ENCODE data around the gene MN1. TPM values are rescaled to one million over a fixed set of nuclear protein-coding genes. Genes with fewer than 3 reads are reported as not detected.

MN1 gene
- total RNA-seq, 2 experiments from 2014 or later = 0.12 TPM; not detected in 1

DNA sequence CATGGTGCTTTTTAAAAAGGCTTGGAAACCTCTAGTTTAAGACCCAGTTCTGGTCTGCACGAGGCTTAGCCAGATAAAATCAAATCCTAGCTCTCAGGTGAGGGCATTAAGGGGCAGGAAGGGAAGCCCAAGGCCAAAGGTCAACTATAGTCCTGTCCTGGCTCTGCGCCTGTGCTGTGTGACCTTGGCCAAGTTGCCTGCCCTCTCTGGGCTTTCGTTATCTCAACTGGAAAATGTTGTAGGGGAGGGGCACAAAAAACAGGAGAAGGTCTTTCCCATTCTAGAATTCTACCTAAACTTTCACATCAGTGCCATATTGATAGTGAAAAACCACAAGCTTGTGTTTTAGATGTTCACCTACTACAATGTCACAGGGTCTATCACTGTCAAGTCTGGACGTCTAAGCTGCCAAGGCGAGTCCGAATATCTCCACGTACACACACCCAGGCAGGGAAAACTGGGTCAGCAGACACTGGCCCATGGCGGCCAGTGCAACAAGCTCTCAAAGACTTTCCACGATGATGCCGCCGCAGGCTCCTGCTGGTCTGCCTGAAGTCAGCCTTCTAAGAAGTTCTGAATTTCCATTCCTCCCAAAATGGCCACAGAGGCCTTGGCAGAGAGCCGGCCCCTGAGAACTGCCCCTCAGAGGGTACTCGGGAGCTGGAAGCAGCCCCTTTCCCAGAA is 18.0 kb downstream of the MN1 start:
- intact Hi-C loops (cut with micrococcal nuclease) = no loop called here
- no peak overlapping the region for H3K4me3 Mint-ChIP-seq
- DNase-seq = no peak
- peaks cover 2% of the 10 kb centered on the region for H3K27me3 Mint-ChIP-seq (ENCODE audit: low read depth)
- no peaks in the 10 kb centered on the region for H3K9me3 Mint-ChIP-seq
- H3K4me1 Mint-ChIP-seq (ENCODE audit: low read depth) = no peaks in the 10 kb centered on the region
- no peak overlapping the region for H3K27ac Mint-ChIP-seq
- H3K36me3 Mint-ChIP-seq (ENCODE audit: low read depth) = no peaks in the 10 kb centered on the region
- CTCF ChIA-PET = no interaction called here

DNA sequence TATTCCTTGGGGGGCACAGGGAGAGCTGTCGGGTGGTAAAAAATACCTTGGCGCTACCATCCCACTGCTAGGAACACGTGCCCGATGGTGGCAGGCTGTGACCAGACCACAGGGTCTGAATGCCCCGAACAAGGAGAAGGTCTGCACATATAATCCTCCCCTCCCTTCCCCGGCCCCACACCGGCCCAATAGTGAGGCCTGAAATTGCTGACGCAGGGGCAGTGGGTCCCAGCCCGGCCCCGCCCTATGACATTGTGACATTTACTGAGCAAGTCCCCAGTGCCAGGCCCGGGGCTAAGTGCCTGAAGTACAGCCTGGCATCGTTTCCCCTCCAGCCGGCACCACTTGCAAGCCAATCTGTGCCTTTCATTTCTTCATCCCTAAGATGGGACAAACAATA is 19.5 kb downstream of the MN1 start:
- Mint-ChIP-seq H3K36me3 (ENCODE audit: low read depth) (no peaks in the 10 kb centered on the region), H3K4me3 (no peak overlapping the region), H3K9me3 (no peaks in the 10 kb centered on the region), H3K27me3 (ENCODE audit: low read depth) (peaks cover 2% of the 10 kb centered on the region), H3K27ac (no peak overlapping the region), H3K4me1 (ENCODE audit: low read depth) (no peaks in the 10 kb centered on the region)
- intact Hi-C loops (cut with micrococcal nuclease) = no loop called here
- no peak for DNase-seq
- CTCF ChIA-PET = no interaction called here

DNA sequence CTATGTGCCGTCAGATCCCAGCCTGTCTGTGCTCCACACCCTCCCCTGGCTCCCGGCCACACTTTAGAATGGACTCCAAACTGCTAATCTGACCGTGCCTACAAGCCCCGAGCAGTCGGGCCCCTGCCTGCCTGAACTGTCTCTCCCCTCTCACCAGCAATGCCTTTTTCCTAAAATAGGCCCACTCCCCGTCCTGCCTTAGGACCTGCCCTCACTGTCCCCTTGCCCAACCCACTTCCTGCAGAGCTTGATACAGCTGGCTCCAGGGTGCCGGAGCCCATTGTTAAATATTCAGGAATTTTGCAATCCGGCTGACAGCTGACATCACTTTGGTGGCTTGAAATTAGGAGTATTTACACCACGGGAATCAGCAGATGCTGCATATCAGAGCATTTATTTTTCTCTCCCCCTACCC is 21.4 kb downstream of the MN1 start:
- Mint-ChIP-seq H3K4me1 (ENCODE audit: low read depth) (no peaks in the 10 kb centered on the region), H3K9me3 (no peaks in the 10 kb centered on the region), H3K27ac (no peak overlapping the region), H3K36me3 (ENCODE audit: low read depth) (no peaks in the 10 kb centered on the region), H3K27me3 (ENCODE audit: low read depth) (peaks cover 9% of the 10 kb centered on the region), H3K4me3 (no peak overlapping the region)
- CTCF ChIA-PET = no interaction called here
- intact Hi-C loops (cut with micrococcal nuclease) = no loop called here
- DNase-seq = no peak

DNA sequence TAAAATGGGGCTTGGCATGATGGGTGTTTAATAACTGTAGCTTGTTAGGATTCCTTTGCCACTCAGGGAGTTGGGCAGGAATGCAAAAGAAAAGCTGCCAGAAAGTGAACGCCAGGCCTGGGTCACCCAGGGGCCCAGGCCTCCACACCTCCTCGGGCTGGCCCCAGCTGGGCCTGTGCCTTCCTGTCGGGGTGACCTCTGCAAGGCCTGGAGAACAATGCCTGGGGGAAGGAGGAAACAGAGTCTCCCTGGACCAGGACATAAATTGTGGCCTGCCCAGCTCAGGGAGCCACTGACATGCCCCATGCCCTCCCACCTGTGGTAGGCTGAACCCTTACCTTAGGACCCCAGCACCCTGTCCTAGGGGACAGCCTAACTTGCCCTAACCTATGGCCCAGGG is 21.9 kb downstream of the MN1 start:
- DNase-seq = no peak
- Mint-ChIP-seq H3K4me3 (no peak overlapping the region), H3K4me1 (ENCODE audit: low read depth) (no peaks in the 10 kb centered on the region), H3K9me3 (no peaks in the 10 kb centered on the region), H3K36me3 (ENCODE audit: low read depth) (no peaks in the 10 kb centered on the region), H3K27me3 (ENCODE audit: low read depth) (peaks cover 7% of the 10 kb centered on the region), H3K27ac (no peak overlapping the region)
- CTCF ChIA-PET = no interaction called here
- intact Hi-C loops (cut with micrococcal nuclease) = no loop called here

DNA sequence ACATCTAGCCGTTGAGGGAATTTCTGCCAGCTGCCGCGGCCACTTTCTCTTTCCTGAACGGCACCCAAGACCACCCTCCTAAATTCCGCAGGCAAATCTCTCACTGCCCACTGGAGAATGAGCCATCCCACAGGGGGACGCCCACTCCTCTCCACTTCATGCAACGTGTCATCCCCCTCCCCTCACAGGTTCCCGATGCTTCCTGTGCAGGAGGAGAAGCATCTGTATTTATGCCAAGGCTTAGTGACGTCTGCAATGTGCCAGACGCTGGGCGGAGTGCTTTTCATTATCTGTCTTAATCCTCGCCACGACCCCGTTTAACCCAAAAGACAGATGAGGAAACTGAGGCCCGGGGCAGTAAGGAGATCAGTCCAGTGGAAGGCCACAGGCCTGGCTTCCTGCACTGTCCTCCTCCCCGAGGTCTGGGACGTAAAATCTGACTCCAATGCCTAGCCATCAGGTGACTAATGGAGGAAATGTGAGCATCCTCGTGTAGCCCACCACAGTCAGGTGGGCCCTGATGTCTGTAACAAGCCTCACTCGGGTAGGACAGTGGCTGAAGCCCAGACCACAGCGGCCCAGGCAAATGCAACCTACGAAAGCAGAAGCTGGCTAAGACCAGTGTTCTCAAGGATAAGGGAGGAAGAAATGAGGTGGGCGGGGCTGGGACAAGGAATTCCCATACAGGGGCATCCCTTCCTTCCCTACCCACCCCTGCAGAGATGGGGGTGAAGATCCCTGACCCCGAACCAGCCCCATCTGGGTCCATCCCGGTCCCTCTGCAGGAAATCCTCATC is 23.1 kb downstream of the MN1 start:
- Mint-ChIP-seq H3K4me3 (no peak overlapping the region), H3K4me1 (ENCODE audit: low read depth) (no peaks in the 10 kb centered on the region), H3K27me3 (ENCODE audit: low read depth) (peaks cover 7% of the 10 kb centered on the region), H3K36me3 (ENCODE audit: low read depth) (no peaks in the 10 kb centered on the region), H3K27ac (no peak overlapping the region), H3K9me3 (no peaks in the 10 kb centered on the region)
- intact Hi-C loops (cut with micrococcal nuclease) = no loop called here
- DNase-seq = no peak
- CTCF ChIA-PET = interaction anchor here (0.7 kb wide), 1 partner anchor 1009 kb away, joined by 6 read pairs; no protein-coding TSS in a partner anchor

DNA sequence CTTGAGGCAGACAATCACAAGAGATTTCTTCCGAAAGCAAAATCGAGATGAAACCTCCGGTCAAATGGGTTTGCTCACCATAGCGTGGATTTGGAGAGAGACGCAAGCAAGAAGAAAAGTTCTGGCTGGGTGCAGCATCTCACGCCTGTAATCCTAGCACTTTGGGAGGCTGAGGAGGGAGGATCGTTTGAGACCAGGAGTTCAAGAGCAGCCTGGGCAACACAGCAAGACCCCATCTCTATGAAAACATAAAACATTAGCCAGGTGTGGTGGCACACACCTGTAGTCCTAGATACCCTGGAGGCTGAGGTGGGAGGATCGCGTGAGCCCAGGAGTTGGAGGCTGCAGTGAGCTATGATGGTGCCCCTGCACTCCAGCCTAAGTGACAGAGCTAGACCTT is 24.4 kb downstream of the MN1 start:
- Mint-ChIP-seq H3K36me3 (ENCODE audit: low read depth) (no peaks in the 10 kb centered on the region), H3K4me3 (no peak overlapping the region), H3K27ac (no peak overlapping the region), H3K4me1 (ENCODE audit: low read depth) (no peaks in the 10 kb centered on the region), H3K9me3 (no peaks in the 10 kb centered on the region), H3K27me3 (ENCODE audit: low read depth) (peaks cover 7% of the 10 kb centered on the region)
- no peak for DNase-seq
- CTCF ChIA-PET = no interaction called here
- intact Hi-C loops (cut with micrococcal nuclease) = no loop called here

DNA sequence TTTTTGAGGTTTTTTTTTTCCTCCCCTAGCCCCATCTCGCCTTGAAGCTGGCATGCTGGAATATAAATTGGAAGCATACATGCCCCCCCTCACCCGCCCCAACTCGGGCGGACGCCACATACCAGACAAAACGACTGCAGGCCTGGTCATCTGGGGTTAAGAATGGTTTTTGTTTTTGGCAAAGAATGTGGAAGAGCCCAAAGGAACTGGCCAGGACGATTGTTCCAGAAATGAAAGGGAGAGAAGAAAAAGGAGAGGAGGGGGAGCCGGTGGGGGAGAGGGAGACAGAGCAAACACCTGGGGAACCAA is 25.0 kb downstream of the MN1 start:
- Mint-ChIP-seq H3K27me3 (ENCODE audit: low read depth) (peaks cover 7% of the 10 kb centered on the region), H3K4me1 (ENCODE audit: low read depth) (no peaks in the 10 kb centered on the region), H3K36me3 (ENCODE audit: low read depth) (no peaks in the 10 kb centered on the region), H3K9me3 (no peaks in the 10 kb centered on the region), H3K27ac (no peak overlapping the region), H3K4me3 (no peak overlapping the region)
- no peak for DNase-seq
- intact Hi-C loops (cut with micrococcal nuclease) = no loop called here
- CTCF ChIA-PET = no interaction called here

DNA sequence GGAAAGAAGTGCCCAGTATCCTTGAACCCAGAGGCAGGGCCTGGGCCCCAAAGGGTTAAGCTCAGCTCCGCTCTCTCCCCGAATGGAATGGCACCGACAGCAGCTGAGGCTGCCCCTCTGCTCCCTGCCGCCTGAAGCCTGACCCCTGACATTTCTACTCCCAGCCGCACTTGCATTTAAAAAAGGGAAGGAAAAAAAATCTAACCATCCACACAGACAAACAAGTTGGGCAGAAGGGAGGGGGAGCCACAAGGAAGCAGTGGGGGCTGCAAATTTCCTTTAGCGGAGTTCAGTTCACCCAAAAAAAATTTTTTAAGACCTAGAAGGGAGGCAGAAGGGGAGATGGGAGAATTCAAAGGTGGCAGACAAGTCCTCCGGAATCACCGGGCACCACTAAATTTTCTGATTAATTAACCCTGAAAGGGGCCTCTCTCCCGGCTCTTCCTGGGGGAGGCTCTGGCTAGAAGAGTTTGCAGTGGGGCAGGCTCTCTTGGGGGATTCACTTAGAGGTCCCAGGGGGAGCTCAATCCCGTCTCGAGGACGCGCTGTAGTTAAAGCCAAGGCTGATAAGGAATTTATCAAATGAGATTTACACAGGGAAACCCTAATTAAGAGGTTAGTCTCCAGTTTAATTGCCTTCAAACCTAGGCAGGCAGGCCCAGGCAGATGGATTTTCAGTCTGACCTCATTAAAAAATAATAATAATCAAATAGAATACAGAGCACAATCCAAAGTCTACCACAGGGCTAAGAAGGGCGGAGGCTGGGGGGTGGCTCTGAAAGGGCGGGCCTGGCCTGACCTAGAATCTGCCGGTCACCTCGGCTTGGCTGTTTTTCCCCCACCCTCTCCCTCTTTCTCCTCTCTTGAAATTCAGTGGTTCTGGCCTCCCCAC is 25.6 kb downstream of the MN1 start:
- H3K36me3 Mint-ChIP-seq (ENCODE audit: low read depth) = no peaks in the 10 kb centered on the region
- H3K4me3 Mint-ChIP-seq = no peak overlapping the region
- H3K27ac Mint-ChIP-seq = no peak overlapping the region
- H3K4me1 Mint-ChIP-seq (ENCODE audit: low read depth) = no peaks in the 10 kb centered on the region
- CTCF ChIA-PET = no interaction called here
- DNase-seq = no peak
- intact Hi-C loops (cut with micrococcal nuclease) = no loop called here
- peaks cover 7% of the 10 kb centered on the region for H3K27me3 Mint-ChIP-seq (ENCODE audit: low read depth)
- no peaks in the 10 kb centered on the region for H3K9me3 Mint-ChIP-seq

DNA sequence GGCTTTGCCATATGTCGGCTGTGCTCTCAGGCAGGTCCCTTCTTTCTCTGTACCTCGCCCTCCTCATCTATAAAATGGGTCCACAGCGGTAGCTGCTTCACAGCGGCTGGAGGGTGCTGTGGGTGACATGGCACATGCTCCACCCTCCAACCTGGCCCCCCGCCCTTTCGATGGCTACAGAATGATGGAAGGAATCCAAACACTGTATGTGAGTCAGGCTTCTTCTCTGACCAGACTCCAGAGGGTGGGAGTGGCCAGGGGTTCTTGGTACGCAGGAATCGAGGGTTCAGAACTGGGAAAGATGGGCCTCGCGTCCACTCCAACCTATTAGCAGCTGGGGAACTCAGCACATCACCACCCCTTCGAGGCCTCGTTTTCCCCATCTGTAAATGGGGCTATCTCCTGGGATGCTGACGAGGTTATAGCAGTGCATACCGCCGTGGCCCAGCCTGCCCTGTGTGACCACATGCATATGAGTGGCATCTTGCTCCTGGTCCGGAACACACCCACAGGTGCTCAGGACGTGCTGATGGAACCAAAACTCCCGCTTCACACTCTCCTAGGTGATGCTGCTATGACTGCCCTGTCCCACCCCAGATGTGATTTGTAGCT is 26.4 kb downstream of the MN1 start:
- CTCF ChIA-PET = interaction anchor here (0.7 kb wide), 1 partner anchor 1097 kb away, joined by 3 read pairs; no protein-coding TSS in a partner anchor
- H3K27me3 Mint-ChIP-seq (ENCODE audit: low read depth) = peaks cover 7% of the 10 kb centered on the region
- DNase-seq = no peak
- intact Hi-C loops (cut with micrococcal nuclease) = no loop called here
- no peaks in the 10 kb centered on the region for H3K9me3 Mint-ChIP-seq
- H3K4me3 Mint-ChIP-seq = no peak overlapping the region
- H3K27ac Mint-ChIP-seq = no peak overlapping the region
- H3K4me1 Mint-ChIP-seq (ENCODE audit: low read depth) = no peaks in the 10 kb centered on the region
- no peaks in the 10 kb centered on the region for H3K36me3 Mint-ChIP-seq (ENCODE audit: low read depth)

DNA sequence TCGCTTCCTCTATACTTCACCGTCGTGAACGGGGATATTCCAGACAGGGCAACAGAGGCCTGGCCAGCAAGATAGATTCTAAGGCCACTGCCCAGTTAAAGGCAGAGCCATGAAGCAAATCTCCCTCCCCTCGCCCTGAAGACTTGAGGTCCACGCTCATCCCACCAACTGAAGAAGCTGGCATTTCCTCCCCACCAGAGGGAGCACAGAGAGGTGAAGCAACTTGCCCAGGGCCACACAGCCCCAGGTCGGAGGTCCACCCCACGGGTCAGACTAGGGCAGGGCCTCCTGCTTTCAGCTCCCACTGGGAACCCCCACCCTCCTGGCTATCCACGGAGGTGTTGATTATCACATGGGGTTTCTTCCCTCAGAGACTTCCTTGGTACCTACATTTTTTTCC is 27.4 kb downstream of the MN1 start:
- no peak overlapping the region for H3K4me3 Mint-ChIP-seq
- no peaks in the 10 kb centered on the region for H3K4me1 Mint-ChIP-seq (ENCODE audit: low read depth)
- peaks cover 7% of the 10 kb centered on the region for H3K27me3 Mint-ChIP-seq (ENCODE audit: low read depth)
- no peak overlapping the region for H3K27ac Mint-ChIP-seq
- DNase-seq = no peak
- CTCF ChIA-PET = no interaction called here
- H3K36me3 Mint-ChIP-seq (ENCODE audit: low read depth) = no peaks in the 10 kb centered on the region
- intact Hi-C loops (cut with micrococcal nuclease) = no loop called here
- no peaks in the 10 kb centered on the region for H3K9me3 Mint-ChIP-seq

DNA sequence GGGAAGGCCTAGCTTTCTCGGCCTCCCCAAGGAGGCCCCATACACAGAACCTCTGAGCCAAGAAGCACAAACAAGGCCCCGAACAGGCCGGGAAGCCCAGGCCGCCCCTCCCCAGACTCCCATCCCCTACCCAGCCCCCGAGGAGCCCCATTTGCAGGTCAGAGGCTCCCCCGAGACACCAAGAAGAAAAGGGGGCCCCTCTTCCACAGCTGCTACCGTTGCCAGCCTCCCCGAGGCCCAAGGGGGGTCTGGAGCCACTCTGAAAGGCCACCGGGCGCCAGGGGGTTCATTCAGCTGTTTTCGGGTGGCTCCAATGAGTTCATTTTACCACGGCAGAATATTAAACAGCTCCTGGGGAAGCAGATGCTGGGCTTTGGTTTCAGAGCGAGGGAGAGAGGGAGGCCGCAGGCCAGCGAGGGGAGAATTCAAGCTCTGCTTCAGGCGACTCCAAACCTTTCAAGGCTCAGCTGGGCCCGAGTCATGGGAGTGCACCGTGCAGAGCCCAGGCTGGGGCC is 28.5 kb downstream of the MN1 start:
- H3K9me3 Mint-ChIP-seq = no peaks in the 10 kb centered on the region
- CTCF ChIA-PET = no interaction called here
- no peak overlapping the region for H3K27ac Mint-ChIP-seq

More for the DNA sequence above, 28.5 kb downstream of the MN1 start:
- Mint-ChIP-seq H3K4me3 (no peak overlapping the region), H3K36me3 (ENCODE audit: low read depth) (no peaks in the 10 kb centered on the region), H3K4me1 (ENCODE audit: low read depth) (no peaks in the 10 kb centered on the region), H3K27me3 (ENCODE audit: low read depth) (peaks cover 7% of the 10 kb centered on the region)
- DNase-seq = no peak
- intact Hi-C loops (cut with micrococcal nuclease) = no loop called here

All from activated naive CD4-positive, alpha-beta T cell treated with anti-CD3 and anti-CD28 coated beads for 36 hours (primary cell).